GM23338 (cell line): ENCODE results near the gene CCDC183. TPM values are rescaled to one million over a fixed set of nuclear protein-coding genes. Genes with fewer than 3 reads are reported as not detected.

ENCODE experiments used
- ATAC-seq: fragments of 200-7000 bp; cut with Tn5 transposase; 3 replicates; pipeline ENCODE4 v1.9.1; 2020
- DNase-seq: peaks from one replicate; pipeline ENCODE4 v3.0.0-alpha.2; 2015; ENCODE audit warnings: low spot score
- H2AFZ ChIP-seq: fragments of 200-600 bp; sonication (generic); 2 replicates; pipeline ENCODE4 v1.8.0; 2016; ENCODE audit warnings: antibody characterized with exemption, mild to moderate bottlenecking, moderate library complexity
- H3F3A ChIP-seq: fragments of 200-600 bp; sonication (generic); replicated peaks from 2 replicates; pipeline ENCODE4 v1.8.0; 2017; ENCODE audit warnings: antibody characterized with exemption, mixed run types, low read depth
- H3K27ac ChIP-seq: fragments of 200-600 bp; sonication (generic); 2 replicates; pipeline ENCODE4 v1.6.1; 2016; ENCODE audit warnings: low read depth
- H3K27me3 ChIP-seq: fragments of 200-600 bp; sonication (generic); 2 replicates; pipeline ENCODE4 v1.8.0; 2016; ENCODE audit warnings: mild to moderate bottlenecking, mixed run types, moderate library complexity; ENCODE audit not compliant: insufficient read depth
- H3K36me3 ChIP-seq: fragments of 200-600 bp; sonication (generic); 2 replicates; pipeline ENCODE4 v1.8.0; 2016; ENCODE audit warnings: mild to moderate bottlenecking; ENCODE audit not compliant: insufficient read depth
- H3K4me1 ChIP-seq: fragments of 200-600 bp; sonication (generic); 2 replicates; pipeline ENCODE4 v1.8.0; 2016; ENCODE audit warnings: mild to moderate bottlenecking, moderate library complexity; ENCODE audit not compliant: insufficient read depth
- H3K4me2 ChIP-seq: fragments of 200-600 bp; sonication (generic); 2 replicates; pipeline ENCODE4 v1.7.1; 2017; ENCODE audit warnings: mixed run types
- H3K4me3 ChIP-seq: fragments of 200-600 bp; sonication (generic); 2 replicates; pipeline ENCODE4 v1.6.1; 2016; ENCODE audit warnings: mixed run types
- H3K79me2 ChIP-seq: fragments of 200-600 bp; sonication (generic); replicated peaks from 2 replicates; pipeline ENCODE4 v1.8.0; 2017; ENCODE audit warnings: mild to moderate bottlenecking; ENCODE audit not compliant: insufficient read depth
- H3K9me2 ChIP-seq: fragments of 200-600 bp; sonication (generic); 2 replicates; pipeline ENCODE4 v1.8.0; 2017; ENCODE audit not compliant: insufficient read depth
- H4K20me1 ChIP-seq: fragments of 200-600 bp; sonication (generic); replicated peaks from 2 replicates; pipeline ENCODE4 v1.8.0; 2017; ENCODE audit warnings: mild to moderate bottlenecking; ENCODE audit not compliant: insufficient read depth
- H3K27ac Mint-ChIP-seq: 2 replicates; pipeline ENCODE4 v1.8.0; 2020; ENCODE audit warnings: inconsistent platforms, mild to moderate bottlenecking, moderate library complexity, mixed read lengths
- H3K27me3 Mint-ChIP-seq: 3 replicates; pipeline ENCODE4 v1.8.0; 2022; ENCODE audit warnings: low read depth, mild to moderate bottlenecking, moderate library complexity, mixed read lengths, inconsistent platforms; ENCODE audit not compliant: insufficient read depth, poor library complexity
- H3K36me3 Mint-ChIP-seq: 3 replicates; pipeline ENCODE4 v1.8.0; 2021; ENCODE audit warnings: low read depth, mild to moderate bottlenecking, inconsistent platforms, moderate library complexity, mixed read lengths
- H3K4me1 Mint-ChIP-seq: 3 replicates; pipeline ENCODE4 v1.8.0; 2020; ENCODE audit warnings: mild to moderate bottlenecking, inconsistent platforms, mixed read lengths
- H3K4me3 Mint-ChIP-seq: 3 replicates; pipeline ENCODE4 v1.8.0; 2021; ENCODE audit warnings: moderate library complexity, mild to moderate bottlenecking, inconsistent platforms, mixed read lengths
- H3K9me3 Mint-ChIP-seq: 3 replicates; pipeline ENCODE4 v1.8.0; 2020; ENCODE audit warnings: moderate library complexity, mild to moderate bottlenecking, inconsistent platforms, mixed read lengths
- CREB1 ChIP-seq: fragments of 250-450 bp; sonication (Bioruptor Pico); IDR thresholded peaks from 2 replicates; pipeline ENCODE4 v1.5.0; 2020; ENCODE audit warnings: low read depth, mild to moderate bottlenecking, moderate library complexity
- EZH2 ChIP-seq: fragments of 200-600 bp; sonication (generic); IDR thresholded peaks from one replicate; pipeline ENCODE4 v1.8.0; 2017; ENCODE audit warnings: antibody characterized with exemption, mild to moderate bottlenecking, low read depth; ENCODE audit not compliant: unreplicated experiment
- EZH2phosphoT487 ChIP-seq: fragments of 200-600 bp; sonication (generic); IDR thresholded peaks from one replicate; pipeline ENCODE4 v1.8.1; 2018; ENCODE audit warnings: antibody characterized with exemption; ENCODE audit not compliant: unreplicated experiment
- JUNB ChIP-seq: IDR thresholded peaks from one replicate; pipeline ENCODE4 v1.6.1; 2016; ENCODE audit warnings: antibody characterized with exemption; ENCODE audit not compliant: unreplicated experiment
- NANOG ChIP-seq: IDR thresholded peaks from 2 replicates; pipeline ENCODE4 v1.6.1; 2016; ENCODE audit warnings: antibody characterized with exemption, borderline replicate concordance
- POLR2AphosphoS5 ChIP-seq: IDR thresholded peaks from 2 replicates; pipeline ENCODE4 v1.6.1; 2016; ENCODE audit warnings: antibody characterized with exemption, low read depth
- STAT1 ChIP-seq: IDR thresholded peaks from one replicate; pipeline ENCODE4 v1.6.1; 2016; ENCODE audit warnings: antibody characterized with exemption; ENCODE audit not compliant: unreplicated experiment
- ZNF114 ChIP-seq: fragments of 250-450 bp; sonication (Bioruptor Pico); IDR thresholded peaks from 2 replicates; pipeline ENCODE4 v1.5.0; 2020; ENCODE audit warnings: mild to moderate bottlenecking, moderate library complexity
- ZNF331 ChIP-seq: fragments of 250-450 bp; sonication (Bioruptor Pico); IDR thresholded peaks from 2 replicates; pipeline ENCODE4 v1.5.0; 2020; ENCODE audit warnings: low read depth, mild to moderate bottlenecking, moderate library complexity
- ZNF462 ChIP-seq: fragments of 250-450 bp; sonication (Bioruptor Pico); IDR thresholded peaks from 2 replicates; pipeline ENCODE4 v1.5.0; 2020; ENCODE audit warnings: mild to moderate bottlenecking, moderate library complexity
- polyA plus RNA-seq: library from polyadenylated mRNA; unstranded; fragments of >200 nt; fragmentation: Nextera tagmentation; extraction: Ambion mirVana; gene quantifications from 2 replicates; pipeline ENCODE4 v1.2.1, GENCODE V29; 2016
- total RNA-seq: library from RNA; depleted of rRNA; stranded (reverse); fragments of >200 nt; shearing (Covaris generic); gene quantifications from 2 replicates; pipeline ENCODE4 v1.2.3, GENCODE V29; 2014
- TF ChIP-seq, protein P1 (sequence below): IDR thresholded peaks from 2 replicates; pipeline ENCODE4 v1.6.1; 2016; ENCODE audit warnings: antibody characterized with exemption
- TF ChIP-seq, protein P2 (sequence below): IDR thresholded peaks from one replicate; pipeline ENCODE4 v1.6.1; 2018; ENCODE audit warnings: antibody characterized with exemption; ENCODE audit not compliant: unreplicated experiment
- TF ChIP-seq, protein P3 (sequence below), 2 experiments: fragments of 200-600 bp in 1 of 2; sonication (generic) in 1 of 2; conservative IDR thresholded peaks; 2 replicates each; pipeline versions ENCODE4 v1.5.1 to v1.6.1; 2016 to 2017; ENCODE audit warnings: antibody characterized with exemption in 2 of 2, low read depth in 2 of 2, mild to moderate bottlenecking in 2 of 2, moderate library complexity in 1 of 2

CCDC183 gene
- total and polyA plus RNA-seq, 2 experiments from 2014 or later, result 1.1 to 1.2 TPM

GRCh38 chr9:136751244-136751643, 44.9 kb upstream of the CCDC183 start:
- H3K9me3 Mint-ChIP-seq, result peaks cover 25% of the 10 kb centered on the region
- DNase-seq (no peak), ATAC-seq (no peak)
- H3K9me2 ChIP-seq, result no peaks in the 10 kb centered on the region
- no peaks in the 10 kb centered on the region; the same call in 2 of the 3 replicates for H3K4me1 Mint-ChIP-seq
- H3K4me1 ChIP-seq, result no peaks in the 10 kb centered on the region
- no peak for TF ChIP-seq EZH2
- no peak for TF ChIP-seq STAT1
- TF ChIP-seq, protein P1, sequence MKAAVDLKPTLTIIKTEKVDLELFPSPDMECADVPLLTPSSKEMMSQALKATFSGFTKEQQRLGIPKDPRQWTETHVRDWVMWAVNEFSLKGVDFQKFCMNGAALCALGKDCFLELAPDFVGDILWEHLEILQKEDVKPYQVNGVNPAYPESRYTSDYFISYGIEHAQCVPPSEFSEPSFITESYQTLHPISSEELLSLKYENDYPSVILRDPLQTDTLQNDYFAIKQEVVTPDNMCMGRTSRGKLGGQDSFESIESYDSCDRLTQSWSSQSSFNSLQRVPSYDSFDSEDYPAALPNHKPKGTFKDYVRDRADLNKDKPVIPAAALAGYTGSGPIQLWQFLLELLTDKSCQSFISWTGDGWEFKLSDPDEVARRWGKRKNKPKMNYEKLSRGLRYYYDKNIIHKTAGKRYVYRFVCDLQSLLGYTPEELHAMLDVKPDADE, result no peak
- no peak for TF ChIP-seq CREB1 (CRISPR knock-in tag)
- TF ChIP-seq EZH2phosphoT487, result no peak
- TF ChIP-seq ZNF462 (CRISPR knock-in tag), result no peak
- TF ChIP-seq, protein P2, sequence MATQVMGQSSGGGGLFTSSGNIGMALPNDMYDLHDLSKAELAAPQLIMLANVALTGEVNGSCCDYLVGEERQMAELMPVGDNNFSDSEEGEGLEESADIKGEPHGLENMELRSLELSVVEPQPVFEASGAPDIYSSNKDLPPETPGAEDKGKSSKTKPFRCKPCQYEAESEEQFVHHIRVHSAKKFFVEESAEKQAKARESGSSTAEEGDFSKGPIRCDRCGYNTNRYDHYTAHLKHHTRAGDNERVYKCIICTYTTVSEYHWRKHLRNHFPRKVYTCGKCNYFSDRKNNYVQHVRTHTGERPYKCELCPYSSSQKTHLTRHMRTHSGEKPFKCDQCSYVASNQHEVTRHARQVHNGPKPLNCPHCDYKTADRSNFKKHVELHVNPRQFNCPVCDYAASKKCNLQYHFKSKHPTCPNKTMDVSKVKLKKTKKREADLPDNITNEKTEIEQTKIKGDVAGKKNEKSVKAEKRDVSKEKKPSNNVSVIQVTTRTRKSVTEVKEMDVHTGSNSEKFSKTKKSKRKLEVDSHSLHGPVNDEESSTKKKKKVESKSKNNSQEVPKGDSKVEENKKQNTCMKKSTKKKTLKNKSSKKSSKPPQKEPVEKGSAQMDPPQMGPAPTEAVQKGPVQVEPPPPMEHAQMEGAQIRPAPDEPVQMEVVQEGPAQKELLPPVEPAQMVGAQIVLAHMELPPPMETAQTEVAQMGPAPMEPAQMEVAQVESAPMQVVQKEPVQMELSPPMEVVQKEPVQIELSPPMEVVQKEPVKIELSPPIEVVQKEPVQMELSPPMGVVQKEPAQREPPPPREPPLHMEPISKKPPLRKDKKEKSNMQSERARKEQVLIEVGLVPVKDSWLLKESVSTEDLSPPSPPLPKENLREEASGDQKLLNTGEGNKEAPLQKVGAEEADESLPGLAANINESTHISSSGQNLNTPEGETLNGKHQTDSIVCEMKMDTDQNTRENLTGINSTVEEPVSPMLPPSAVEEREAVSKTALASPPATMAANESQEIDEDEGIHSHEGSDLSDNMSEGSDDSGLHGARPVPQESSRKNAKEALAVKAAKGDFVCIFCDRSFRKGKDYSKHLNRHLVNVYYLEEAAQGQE, result no peak
- no peak for TF ChIP-seq ZNF331
- no peak for TF ChIP-seq JUNB
- TF ChIP-seq, protein P3, sequence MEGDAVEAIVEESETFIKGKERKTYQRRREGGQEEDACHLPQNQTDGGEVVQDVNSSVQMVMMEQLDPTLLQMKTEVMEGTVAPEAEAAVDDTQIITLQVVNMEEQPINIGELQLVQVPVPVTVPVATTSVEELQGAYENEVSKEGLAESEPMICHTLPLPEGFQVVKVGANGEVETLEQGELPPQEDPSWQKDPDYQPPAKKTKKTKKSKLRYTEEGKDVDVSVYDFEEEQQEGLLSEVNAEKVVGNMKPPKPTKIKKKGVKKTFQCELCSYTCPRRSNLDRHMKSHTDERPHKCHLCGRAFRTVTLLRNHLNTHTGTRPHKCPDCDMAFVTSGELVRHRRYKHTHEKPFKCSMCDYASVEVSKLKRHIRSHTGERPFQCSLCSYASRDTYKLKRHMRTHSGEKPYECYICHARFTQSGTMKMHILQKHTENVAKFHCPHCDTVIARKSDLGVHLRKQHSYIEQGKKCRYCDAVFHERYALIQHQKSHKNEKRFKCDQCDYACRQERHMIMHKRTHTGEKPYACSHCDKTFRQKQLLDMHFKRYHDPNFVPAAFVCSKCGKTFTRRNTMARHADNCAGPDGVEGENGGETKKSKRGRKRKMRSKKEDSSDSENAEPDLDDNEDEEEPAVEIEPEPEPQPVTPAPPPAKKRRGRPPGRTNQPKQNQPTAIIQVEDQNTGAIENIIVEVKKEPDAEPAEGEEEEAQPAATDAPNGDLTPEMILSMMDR (conservative IDR thresholded peaks at IDR 0.05; ENCODE audit: low read depth in 2 of 2), result no peak
- no peak for TF ChIP-seq NANOG
- TF ChIP-seq POLR2AphosphoS5, result no peak
- no peak for TF ChIP-seq ZNF114 (CRISPR knock-in tag)
- H3K27me3 ChIP-seq, result no peaks in the 10 kb centered on the region
- H3K36me3 ChIP-seq, result no peaks in the 10 kb centered on the region
- H3K27me3 Mint-ChIP-seq, result peaks cover 5% of the 10 kb centered on the region
- no peaks in the 10 kb centered on the region for H3K79me2 ChIP-seq
- no peak overlapping the region for H3K4me3 ChIP-seq
- H3K36me3 Mint-ChIP-seq, result peaks cover 3% of the 10 kb centered on the region; the same call in 2 of the 3 replicates
- no peak overlapping the region for H3K27ac Mint-ChIP-seq
- no peak overlapping the region for H3K4me3 Mint-ChIP-seq
- no peak overlapping the region for H3K27ac ChIP-seq
- H2AFZ ChIP-seq, result no peak overlapping the region
- no peaks in the 10 kb centered on the region for H3F3A ChIP-seq
- no peaks in the 10 kb centered on the region for H4K20me1 ChIP-seq
- no peak overlapping the region for H3K4me2 ChIP-seq
